Endothelial cell of umbilical vein (primary cell): ENCODE data around the gene PANX3.

ENCODE experiments used
- EZH2 ChIP-seq: IDR thresholded peaks from 2 replicates; pipeline ENCODE4 v1.6.1; 2012; ENCODE audit warnings: borderline replicate concordance, low read depth, mild to moderate bottlenecking, moderate library complexity, low read length, inconsistent platforms; ENCODE audit not compliant: severe bottlenecking
- POLR2AphosphoS5 ChIP-seq: IDR thresholded peaks from 2 replicates; pipeline ENCODE4 v1.6.1; 2012; ENCODE audit warnings: low read depth, mild to moderate bottlenecking, control low read depth, low read length, moderate library complexity; ENCODE audit not compliant: insufficient read depth
- TF ChIP-seq, protein P1 (sequence below), 2 donors: IDR thresholded peaks; 1 replicate in 1 of 2; 2 replicates in 1 of 2; pipeline ENCODE4 v1.5.1; 2011; ENCODE audit warnings: low read length in 2 of 2, mild to moderate bottlenecking in 2 of 2, moderate library complexity in 2 of 2, control low read depth in 1 of 2, inconsistent platforms in 1 of 2, low read depth in 1 of 2; ENCODE audit not compliant: insufficient read depth in 1 of 2; ENCODE audit errors: extremely low read depth in 1 of 2
- TF ChIP-seq, protein P2 (sequence below): IDR thresholded peaks from 2 replicates; pipeline ENCODE4 v1.6.1; 2011; ENCODE audit not compliant: insufficient read depth, insufficient read length

GRCh38 chr11:124602193-124602592, 9.0 kb upstream of the PANX3 start:
- TF ChIP-seq EZH2 (no peak), POLR2AphosphoS5 (no peak)
- TF ChIP-seq, protein P1, sequence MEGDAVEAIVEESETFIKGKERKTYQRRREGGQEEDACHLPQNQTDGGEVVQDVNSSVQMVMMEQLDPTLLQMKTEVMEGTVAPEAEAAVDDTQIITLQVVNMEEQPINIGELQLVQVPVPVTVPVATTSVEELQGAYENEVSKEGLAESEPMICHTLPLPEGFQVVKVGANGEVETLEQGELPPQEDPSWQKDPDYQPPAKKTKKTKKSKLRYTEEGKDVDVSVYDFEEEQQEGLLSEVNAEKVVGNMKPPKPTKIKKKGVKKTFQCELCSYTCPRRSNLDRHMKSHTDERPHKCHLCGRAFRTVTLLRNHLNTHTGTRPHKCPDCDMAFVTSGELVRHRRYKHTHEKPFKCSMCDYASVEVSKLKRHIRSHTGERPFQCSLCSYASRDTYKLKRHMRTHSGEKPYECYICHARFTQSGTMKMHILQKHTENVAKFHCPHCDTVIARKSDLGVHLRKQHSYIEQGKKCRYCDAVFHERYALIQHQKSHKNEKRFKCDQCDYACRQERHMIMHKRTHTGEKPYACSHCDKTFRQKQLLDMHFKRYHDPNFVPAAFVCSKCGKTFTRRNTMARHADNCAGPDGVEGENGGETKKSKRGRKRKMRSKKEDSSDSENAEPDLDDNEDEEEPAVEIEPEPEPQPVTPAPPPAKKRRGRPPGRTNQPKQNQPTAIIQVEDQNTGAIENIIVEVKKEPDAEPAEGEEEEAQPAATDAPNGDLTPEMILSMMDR (IDR thresholded peaks at IDR 0.05; ENCODE audit: extremely low read depth in 1 of 2, insufficient read depth in 1 of 2, low read depth in 1 of 2, low read length in 2 of 2), result no peak
- TF ChIP-seq, protein P2, sequence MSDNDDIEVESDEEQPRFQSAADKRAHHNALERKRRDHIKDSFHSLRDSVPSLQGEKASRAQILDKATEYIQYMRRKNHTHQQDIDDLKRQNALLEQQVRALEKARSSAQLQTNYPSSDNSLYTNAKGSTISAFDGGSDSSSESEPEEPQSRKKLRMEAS, result no peak
